Pancreas (tissue), 10 donors: Measurements from ENCODE around the gene WDR43. TPM values are rescaled to one million over a fixed set of nuclear protein-coding genes. Genes with fewer than 3 reads are reported as not detected.

Source experiments
- ATAC-seq, 4 donors: fragments of 200-7000 bp; cut with Tn5 transposase; one replicate each; pipeline versions ENCODE4 v1.8.0 to v1.9.1; 2020; ENCODE audit warnings: mild to moderate bottlenecking in 4 of 4, moderate library complexity in 4 of 4
- DNase-seq, 6 donors: peaks; one replicate each; pipeline ENCODE4 v3.0.0-alpha.2; 2020
- FAIRE-seq: peaks from 2 replicates; lab custom pipeline; 2012; peaks lifted over from hg19 to GRCh38; lab: Jason Lieb, UNC
- H3K27ac ChIP-seq, 4 donors: fragments of 200-600 bp; sonication (generic); 1 replicate in 3 of 4; 2 replicates in 1 of 4; pipeline versions ENCODE4 v1.5.0 to v1.8.0; 2020
- H3K27me3 ChIP-seq, 4 donors: fragments of 200-600 bp; one replicate each; pipeline ENCODE4 v1.8.0; 2021
- H3K36me3 ChIP-seq, 3 donors: fragments of 200-600 bp; sonication (generic) in 1 of 3; one replicate each; pipeline versions ENCODE4 v1.5.0 to v1.8.0; 2020 to 2021
- H3K4me1 ChIP-seq, 3 donors: fragments of 200-600 bp; one replicate each; pipeline ENCODE4 v1.8.0; 2021
- H3K4me3 ChIP-seq, 4 donors: fragments of 200-600 bp; sonication (generic) in 2 of 4; one replicate each; pipeline versions ENCODE4 v1.5.0 to v1.8.0; 2020 to 2021
- H3K9me3 ChIP-seq, 4 donors: fragments of 200-600 bp; one replicate each; pipeline ENCODE4 v1.8.0; 2021
- CTCF ChIP-seq, 4 donors: fragments of 200-600 bp; sonication (generic) in 3 of 4; IDR thresholded peaks; one replicate each; pipeline versions ENCODE4 v1.5.0 to v1.8.0; 2021; ENCODE audit warnings: antibody characterized with exemption in 4 of 4
- WGBS, 2 donors: extraction: QIAGEN DNeasy Blood & Tissue Kit; methylation state at CpG; one replicate each; pipeline ENCODE4 v1.1.7; 2013; 5-methylcytosine and 5-hydroxymethylcytosine counted together
- intact Hi-C, 3 donors: fragments of 100-400 bp; cut with DNase I; formaldehyde crosslinking; loops; one replicate each; pipeline versions ENCODE4 v1.11.1 to v1.14.2; 2022
- polyA plus RNA-seq, 2 donors: library from polyadenylated mRNA; stranded (reverse); fragments of 200-250 nt; gene quantifications; one replicate each; pipeline ENCODE4 v1.2.3, GENCODE V29; 2013
- total RNA-seq, 6 donors: library from RNA; stranded (reverse); fragmentation: NEBNext Ultra II Directional in 4 of 6; extraction: Animal tissue kit (Norgen Biotek cat#: 25700) in 4 of 6; gene quantifications; one replicate each; pipeline versions ENCODE4 v1.2.1 to v1.2.4, GENCODE V29; 2021 to 2023
- donor health status: healthy with polysubstance abuse.
- donor health status: DM: no; HTN: no; CAD: no; lungs with moderate emphysema.
- donor health status: DM: no; HTN: no; CAD: no.
- donor health status: control.
- donor health status: control.
- donor health status: Bipolar disorder and iron deficiency.
- donor health status: DM: yes; HTN: yes; CAD: no.
- donor health status: DM: no; HTN: no; CAD: no.
- donor health status: DM: no; HTN: no; CAD: no.
- donor health status: DM: yes; HTN: yes; CAD: no.

The WDR43 gene
- total and polyA plus RNA-seq, 8 donors = 4.5 to 31.9 (median 22.6) TPM

GRCh38 chr2:28949190-28949589, 54.7 kb downstream of the WDR43 start:
- no peak for TF ChIP-seq CTCF (IDR thresholded peaks at IDR 0.05)
- no peaks in the 10 kb centered on the region for H3K4me1 ChIP-seq
- H3K9me3 ChIP-seq = no peaks in the 10 kb centered on the region
- H3K4me3 ChIP-seq = no peak overlapping the region
- DNase-seq (no peak), ATAC-seq (no peak), FAIRE-seq (no peak)
- intact Hi-C loops = loop anchor here in 1 of 3 donors (10.0 kb wide), 1 partner anchor 186 kb away; no protein-coding TSS in a partner anchor
- no peaks in the 10 kb centered on the region for H3K27me3 ChIP-seq
- 94 to 100% methylated on average over 1 of the region's 1 CpG for WGBS, 2 donors
- peaks cover 0 to 37% (median 14%) of the 10 kb centered on the region in 3 donors for H3K36me3 ChIP-seq
- H3K27ac ChIP-seq = no peak overlapping the region

- intact Hi-C loops = loop anchor here in 1 of 3 donors (10.0 kb wide), 1 partner anchor 185 kb away; no protein-coding TSS in a partner anchor
- H3K27ac ChIP-seq = no peak overlapping the region
- ATAC-seq (no peak), FAIRE-seq (no peak), DNase-seq (no peak)
- no peaks in the 10 kb centered on the region for H3K9me3 ChIP-seq
- no peak for TF ChIP-seq CTCF (IDR thresholded peaks at IDR 0.05)
- H3K27me3 ChIP-seq = no peaks in the 10 kb centered on the region
- no peaks in the 10 kb centered on the region for H3K4me1 ChIP-seq
- WGBS, 2 donors = 87 to 88% methylated on average over 11 of the region's 11 CpGs
- H3K36me3 ChIP-seq = peaks cover 0 to 31% (median 14%) of the 10 kb centered on the region in 3 donors
- no peak overlapping the region for H3K4me3 ChIP-seq
Measured at GRCh38 chr2:28949617-28950305, 55.3 kb downstream of the WDR43 start.

GRCh38 chr2:28950941-28951630, 56.6 kb downstream of the WDR43 start:
- intact Hi-C loops = no loop called here
- no peak for TF ChIP-seq CTCF (IDR thresholded peaks at IDR 0.05)
- Histone ChIP-seq H3K27me3 (no peaks in the 10 kb centered on the region), H3K9me3 (no peaks in the 10 kb centered on the region), H3K36me3 (peaks cover 0 to 18% (median 4%) of the 10 kb centered on the region in 3 donors), H3K27ac (no peak overlapping the region), H3K4me1 (no peaks in the 10 kb centered on the region), H3K4me3 (no peak overlapping the region)
- 94 to 97% methylated on average over 12 of the region's 12 CpGs for WGBS, 2 donors
- ATAC-seq = no peak
- FAIRE-seq = no peak
- no peak for DNase-seq

GRCh38 chr2:28951910-28952835, 57.7 kb downstream of the WDR43 start:
- intact Hi-C loops = no loop called here
- Histone ChIP-seq H3K4me3 (no peak overlapping the region), H3K9me3 (no peaks in the 10 kb centered on the region), H3K4me1 (no peaks in the 10 kb centered on the region), H3K27ac (no peak overlapping the region), H3K36me3 (peaks cover 0 to 7% (median 0%) of the 10 kb centered on the region in 3 donors), H3K27me3 (no peaks in the 10 kb centered on the region)
- FAIRE-seq = no peak
- no peak for DNase-seq
- 66 to 72% methylated on average over 13 of the region's 13 CpGs for WGBS, 2 donors
- no peak for TF ChIP-seq CTCF (IDR thresholded peaks at IDR 0.05)
- peak in 3 of 4 donors; percentile 35 to 57 (median 52) for ATAC-seq
